MM.1S (cell line): ENCODE results near the gene TUBB6.

Experiments used
- CTCF ChIP-seq: fragments of 300-600 bp; sonication (generic); IDR thresholded peaks from 2 replicates; pipeline ENCODE4 v1.5.1; 2016; ENCODE audit warnings: antibody characterized with exemption, low read length, mixed read lengths
- EZH2 ChIP-seq: fragments of 300-600 bp; sonication (generic); optimal IDR thresholded peaks from 2 replicates; pipeline ENCODE3; 2017; ENCODE audit warnings: low read depth, mild to moderate bottlenecking, antibody characterized with exemption, low read length, mixed read lengths
- EZH2phosphoT487 ChIP-seq: fragments of 300-600 bp; sonication (generic); IDR thresholded peaks from 2 replicates; pipeline ENCODE4 v1.6.1; 2018; ENCODE audit warnings: antibody characterized with exemption, low read length

GRCh38 chr18:12373771-12374116 lies 65.7 kb downstream of the TUBB6 start:
- TF ChIP-seq CTCF (no peak), EZH2 (no peak), EZH2phosphoT487 (no peak)
